PC-9 (cell line): Measurements from ENCODE around the gene PAX7. TPM values are rescaled to one million over a fixed set of nuclear protein-coding genes. Genes with fewer than 3 reads are reported as not detected.

ENCODE experiments used
- BruUV-seq: library from RNA; stranded (reverse); fragments of 400-500 nt; replicated peaks from 2 replicates; lab custom pipeline; 2021; lab: Mats Ljungman, UMichigan
- CTCF ChIA-PET: fragments of 300-600 bp; sonication (Branson Sonifier 250); formaldehyde crosslinking; loops from one replicate; lab custom pipeline; 2022; ENCODE audit warnings: antibody characterized with exemption; lab: Charles Lee
- POLR2A ChIA-PET: fragments of 300-600 bp; sonication (Branson Sonifier 250); formaldehyde crosslinking; loops from one replicate; lab custom pipeline; 2022; ENCODE audit warnings: antibody characterized with exemption; ENCODE audit not compliant: unreplicated experiment; lab: Charles Lee
- DNase-seq, 2 experiments: peaks; one replicate each; pipeline versions ENCODE4 v3.0.0 to v3.0.0-alpha.2; 2015 to 2022; ENCODE audit warnings: mixed read lengths in 1 of 2
- H2AFZ ChIP-seq: fragments of 200-600 bp; sonication (generic); 2 replicates; pipeline ENCODE4 v1.8.1; 2017; ENCODE audit warnings: antibody characterized with exemption
- H3F3A ChIP-seq: fragments of 200-600 bp; sonication (generic); 2 replicates; pipeline ENCODE4 v1.8.1; 2017; ENCODE audit warnings: antibody characterized with exemption, mild to moderate bottlenecking, low read depth; ENCODE audit not compliant: insufficient read depth
- H3K27ac ChIP-seq: fragments of 200-600 bp; sonication (generic); 2 replicates; pipeline ENCODE4 v1.6.1; 2016; ENCODE audit warnings: mixed run types
- H3K27me3 ChIP-seq: fragments of 200-600 bp; sonication (generic); 2 replicates; pipeline ENCODE4 v1.6.1; 2016; ENCODE audit warnings: low read depth, mixed run types; ENCODE audit not compliant: insufficient read depth
- H3K36me3 ChIP-seq: fragments of 200-600 bp; sonication (generic); 2 replicates; pipeline ENCODE4 v1.6.1; 2016; ENCODE audit warnings: low read depth, mixed run types
- H3K4me1 ChIP-seq: fragments of 200-600 bp; sonication (generic); replicated peaks from 2 replicates; pipeline ENCODE4 v1.6.1; 2016; ENCODE audit warnings: mixed run types; ENCODE audit not compliant: insufficient read depth
- H3K4me2 ChIP-seq: fragments of 200-600 bp; sonication (generic); 2 replicates; pipeline ENCODE4 v1.6.1; 2017; ENCODE audit warnings: mixed run types
- H3K4me3 ChIP-seq: fragments of 200-600 bp; sonication (generic); 2 replicates; pipeline ENCODE4 v1.6.1; 2016; ENCODE audit warnings: mixed run types
- H3K79me2 ChIP-seq: fragments of 200-600 bp; sonication (generic); 2 replicates; pipeline ENCODE4 v1.6.1; 2017; ENCODE audit warnings: low read depth, mixed run types
- H3K9me2 ChIP-seq: fragments of 200-600 bp; sonication (generic); 2 replicates; pipeline ENCODE4 v1.8.1; 2017; ENCODE audit warnings: mild to moderate bottlenecking; ENCODE audit not compliant: insufficient read depth
- H3K9me3 ChIP-seq: fragments of 200-600 bp; sonication (generic); 2 replicates; pipeline ENCODE4 v1.8.1; 2016; ENCODE audit warnings: low read depth; ENCODE audit not compliant: insufficient read depth
- H4K20me1 ChIP-seq: fragments of 200-600 bp; sonication (generic); 2 replicates; pipeline ENCODE4 v1.8.1; 2017; ENCODE audit not compliant: insufficient read depth
- EZH2 ChIP-seq: fragments of 200-600 bp; sonication (generic); IDR thresholded peaks from 2 replicates; pipeline ENCODE4 v1.8.0; 2017; ENCODE audit warnings: antibody characterized with exemption, low read depth
- intact Hi-C: fragments of 100-400 bp; cut with micrococcal nuclease; formaldehyde crosslinking; loops from one replicate; pipeline ENCODE4 v1.10.0; 2022; ENCODE audit not compliant: unreplicated experiment
- total RNA-seq: library from RNA; stranded (reverse); gene quantifications from 2 replicates; pipeline ENCODE4 v1.2.3, GENCODE V29; 2021
- TF ChIP-seq, protein P1 (sequence below): fragments of 200-600 bp; sonication (generic); conservative IDR thresholded peaks from 2 replicates; pipeline ENCODE4 v1.6.1; 2017; ENCODE audit warnings: mixed run types, antibody characterized with exemption, mild to moderate bottlenecking, moderate library complexity

The PAX7 gene
- total RNA-seq, 1 experiment from 2014 or later = not detected

DNA sequence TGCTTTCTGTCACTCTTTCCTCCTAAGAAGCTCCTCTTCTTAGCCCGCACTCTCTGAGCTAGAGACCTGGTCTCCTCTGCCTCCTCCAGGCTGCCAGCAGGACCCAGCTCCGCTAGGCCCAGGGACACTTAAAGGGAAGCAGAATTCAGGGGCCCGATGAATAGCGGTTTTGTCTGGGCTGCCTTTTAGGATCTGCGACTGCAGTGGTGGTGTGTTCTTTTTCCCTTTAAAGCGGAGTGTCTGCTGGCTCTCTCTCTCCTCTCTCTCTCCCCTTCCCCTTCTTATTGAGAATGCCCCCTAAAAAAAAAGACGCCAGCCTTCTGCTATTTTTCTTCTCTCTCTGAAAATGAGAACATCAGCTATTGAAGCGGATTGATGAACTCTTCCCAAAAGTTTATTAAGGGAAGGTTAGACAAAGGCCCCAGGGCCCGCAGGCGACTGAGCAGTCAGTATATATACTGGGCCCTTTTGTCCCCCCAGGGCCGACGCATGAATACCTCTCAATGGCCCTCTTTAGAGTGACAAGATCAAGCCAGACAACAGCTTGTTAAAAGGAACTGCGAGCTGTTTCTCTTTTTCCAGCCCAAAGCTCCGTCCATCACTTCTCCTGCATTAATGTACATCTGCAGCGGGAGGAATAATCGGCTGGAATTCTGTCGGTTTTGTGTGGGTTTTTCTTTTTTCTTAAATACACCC, 27.0 kb downstream of the PAX7 start:
- no TSS peak for BruUV-seq
- intact Hi-C loops = no loop called here
- TF ChIP-seq, protein P1, sequence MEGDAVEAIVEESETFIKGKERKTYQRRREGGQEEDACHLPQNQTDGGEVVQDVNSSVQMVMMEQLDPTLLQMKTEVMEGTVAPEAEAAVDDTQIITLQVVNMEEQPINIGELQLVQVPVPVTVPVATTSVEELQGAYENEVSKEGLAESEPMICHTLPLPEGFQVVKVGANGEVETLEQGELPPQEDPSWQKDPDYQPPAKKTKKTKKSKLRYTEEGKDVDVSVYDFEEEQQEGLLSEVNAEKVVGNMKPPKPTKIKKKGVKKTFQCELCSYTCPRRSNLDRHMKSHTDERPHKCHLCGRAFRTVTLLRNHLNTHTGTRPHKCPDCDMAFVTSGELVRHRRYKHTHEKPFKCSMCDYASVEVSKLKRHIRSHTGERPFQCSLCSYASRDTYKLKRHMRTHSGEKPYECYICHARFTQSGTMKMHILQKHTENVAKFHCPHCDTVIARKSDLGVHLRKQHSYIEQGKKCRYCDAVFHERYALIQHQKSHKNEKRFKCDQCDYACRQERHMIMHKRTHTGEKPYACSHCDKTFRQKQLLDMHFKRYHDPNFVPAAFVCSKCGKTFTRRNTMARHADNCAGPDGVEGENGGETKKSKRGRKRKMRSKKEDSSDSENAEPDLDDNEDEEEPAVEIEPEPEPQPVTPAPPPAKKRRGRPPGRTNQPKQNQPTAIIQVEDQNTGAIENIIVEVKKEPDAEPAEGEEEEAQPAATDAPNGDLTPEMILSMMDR = no peak
- TF ChIP-seq EZH2 = no peak
- no peaks in the 10 kb centered on the region for H3K27me3 ChIP-seq
- CTCF ChIA-PET = no interaction called here
- H2AFZ ChIP-seq = no peak overlapping the region
- H3K4me2 ChIP-seq = no peak overlapping the region
- H3K9me3 ChIP-seq = no peaks in the 10 kb centered on the region
- POLR2A ChIA-PET = no interaction called here
- no peaks in the 10 kb centered on the region for H3K36me3 ChIP-seq
- no peaks in the 10 kb centered on the region for H3K79me2 ChIP-seq
- H3K4me1 ChIP-seq = no peaks in the 10 kb centered on the region
- no peak overlapping the region for H3K4me3 ChIP-seq
- no peaks in the 10 kb centered on the region for H4K20me1 ChIP-seq
- no peaks in the 10 kb centered on the region for H3K9me2 ChIP-seq
- H3K27ac ChIP-seq = no peak overlapping the region
- no peak for DNase-seq
- no peaks in the 10 kb centered on the region for H3F3A ChIP-seq

DNA sequence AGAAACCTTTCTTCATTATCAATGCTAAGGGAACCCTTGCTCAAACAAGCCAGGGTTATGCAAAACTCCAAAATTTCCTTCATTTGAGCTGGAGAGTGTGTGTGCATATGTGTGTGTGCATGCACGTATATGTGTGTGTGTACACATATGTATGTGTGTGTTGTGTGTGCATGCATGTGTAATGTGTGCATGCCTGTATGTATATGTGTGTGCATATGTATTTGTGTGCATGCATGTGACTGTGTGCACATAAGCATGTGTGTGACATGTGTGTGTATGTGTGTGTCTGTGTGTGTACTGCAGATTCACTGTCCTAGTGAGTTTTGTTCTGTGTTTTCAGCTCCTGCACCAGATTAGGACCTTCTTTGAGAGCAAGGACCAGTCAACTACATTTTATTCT, 28.2 kb downstream of the PAX7 start:
- Histone ChIP-seq H3F3A (no peaks in the 10 kb centered on the region), H3K27me3 (no peaks in the 10 kb centered on the region), H3K9me2 (no peaks in the 10 kb centered on the region), H3K9me3 (no peaks in the 10 kb centered on the region), H3K4me2 (no peak overlapping the region), H3K4me3 (no peak overlapping the region), H3K79me2 (no peaks in the 10 kb centered on the region), H4K20me1 (no peaks in the 10 kb centered on the region), H2AFZ (no peak overlapping the region), H3K27ac (no peak overlapping the region), H3K4me1 (peaks cover 2% of the 10 kb centered on the region; the same call in 1 of the 2 replicates), H3K36me3 (no peaks in the 10 kb centered on the region)
- intact Hi-C loops = no loop called here
- BruUV-seq = no TSS peak
- CTCF ChIA-PET = no interaction called here
- no peak for DNase-seq
- POLR2A ChIA-PET = no interaction called here
- TF ChIP-seq, protein P1 = no peak
- TF ChIP-seq EZH2 = no peak

DNA sequence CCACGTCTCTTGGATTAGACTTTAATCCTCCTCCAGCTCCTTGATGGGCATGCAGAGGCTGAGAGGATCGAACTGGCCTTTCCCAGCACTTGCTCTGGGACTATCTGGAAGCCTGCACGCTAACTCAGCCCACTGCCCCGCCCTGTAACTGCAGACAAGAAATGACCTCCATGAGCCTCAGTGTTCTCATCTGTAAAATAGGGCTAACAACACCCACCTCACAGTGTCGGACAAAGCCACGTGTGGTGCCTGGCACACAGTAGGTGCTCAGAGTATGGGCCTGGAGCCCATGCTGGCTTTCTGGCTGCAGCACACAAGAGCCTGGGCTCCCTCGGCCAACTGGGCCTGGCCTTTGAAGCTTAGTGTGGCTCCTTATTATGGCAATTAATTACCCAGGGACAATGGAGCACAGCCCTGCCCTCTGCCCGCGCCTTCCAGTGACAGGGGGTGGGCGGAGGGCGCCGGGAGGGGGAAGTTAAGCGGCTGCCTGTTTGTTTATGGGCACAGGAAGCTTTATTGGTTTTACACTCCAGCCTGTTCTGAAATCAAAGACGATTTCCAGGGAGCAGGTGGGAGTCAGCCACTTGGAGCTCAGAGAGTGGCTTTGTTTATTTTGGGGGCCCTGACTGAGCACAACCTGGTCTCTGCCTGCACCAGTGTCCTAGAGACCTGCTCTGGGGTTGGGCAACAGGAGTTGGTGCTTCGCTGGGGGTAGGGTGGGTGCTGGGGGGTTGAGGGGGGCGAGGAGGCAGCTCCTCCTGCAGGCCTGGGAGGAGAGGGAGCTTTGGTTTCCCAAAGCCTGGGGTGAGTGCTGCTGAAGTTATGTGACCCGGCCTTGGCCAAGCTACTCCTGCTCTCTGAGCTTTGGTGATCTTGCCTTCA, 31.0 kb downstream of the PAX7 start:
- H2AFZ ChIP-seq = no peak overlapping the region
- H3F3A ChIP-seq = peaks cover 11% of the 10 kb centered on the region; the same call in 1 of the 2 replicates
- H3K36me3 ChIP-seq = no peaks in the 10 kb centered on the region
- CTCF ChIA-PET = no interaction called here
- no peak for DNase-seq
- H3K79me2 ChIP-seq = no peaks in the 10 kb centered on the region
- TF ChIP-seq, protein P1 = no peak
- no peak for TF ChIP-seq EZH2
- intact Hi-C loops = no loop called here
- H3K4me3 ChIP-seq = no peak overlapping the region
- POLR2A ChIA-PET = no interaction called here
- no TSS peak for BruUV-seq
- H4K20me1 ChIP-seq = no peaks in the 10 kb centered on the region
- no peak overlapping the region for H3K4me2 ChIP-seq
- peaks cover 28% of the 10 kb centered on the region for H3K4me1 ChIP-seq
- H3K27ac ChIP-seq = no peak overlapping the region
- H3K9me2 ChIP-seq = no peaks in the 10 kb centered on the region
- no peaks in the 10 kb centered on the region for H3K27me3 ChIP-seq
- H3K9me3 ChIP-seq = no peaks in the 10 kb centered on the region
